NCI-H146 treated with DMSO at 0.1 percent for 48 hours (cell line): ENCODE data around the gene LHFPL2.
"Not testable (repeated sequence)": the region's sequence is repeated elsewhere in the genome, so short reads cannot be mapped to it uniquely, and the experiment has no call there.

ENCODE experiments used
- DNase-seq: peaks from one replicate; lab custom pipeline; 2025; ENCODE audit not compliant: unreplicated experiment; lab: John Stamatoyannopoulos, UW

The LHFPL2 gene

DNA sequence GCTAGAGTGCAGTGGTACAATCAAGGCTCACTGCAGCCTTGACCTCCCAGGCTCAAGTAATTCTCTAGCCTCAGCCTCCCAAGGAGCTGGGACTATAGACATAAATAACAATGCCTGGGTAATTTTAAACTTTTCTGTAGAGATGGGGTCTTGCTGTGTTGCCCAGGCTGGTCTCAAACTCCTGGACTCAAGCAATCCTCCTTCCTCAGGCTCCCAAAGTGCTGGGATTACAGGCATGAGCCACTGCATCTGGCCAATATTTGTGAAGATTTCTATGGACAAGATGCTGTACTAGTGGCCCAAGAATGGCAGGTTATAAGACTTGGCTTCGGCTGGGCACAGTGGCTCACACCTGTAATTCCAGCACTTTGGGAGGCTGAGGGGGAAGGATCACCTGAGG lies 18.4 kb upstream of the LHFPL2 start:
- DNase-seq: not testable (repeated sequence)

- peak; percentile 12 for DNase-seq
These were observed 17.5 kb upstream of the LHFPL2 start for GRCh38 chr5:78666041-78666444.

GRCh38 chr5:78665534-78665933 lies 17.0 kb upstream of the LHFPL2 start:
- DNase-seq: no peak

- no peak for DNase-seq
These were observed 13.8 kb upstream of the LHFPL2 start for GRCh38 chr5:78662323-78662722.

GRCh38 chr5:78661691-78662090 lies 13.1 kb upstream of the LHFPL2 start:
- DNase-seq: no peak

- no peak for DNase-seq
These were observed 12.5 kb upstream of the LHFPL2 start for GRCh38 chr5:78661044-78661443.

DNA sequence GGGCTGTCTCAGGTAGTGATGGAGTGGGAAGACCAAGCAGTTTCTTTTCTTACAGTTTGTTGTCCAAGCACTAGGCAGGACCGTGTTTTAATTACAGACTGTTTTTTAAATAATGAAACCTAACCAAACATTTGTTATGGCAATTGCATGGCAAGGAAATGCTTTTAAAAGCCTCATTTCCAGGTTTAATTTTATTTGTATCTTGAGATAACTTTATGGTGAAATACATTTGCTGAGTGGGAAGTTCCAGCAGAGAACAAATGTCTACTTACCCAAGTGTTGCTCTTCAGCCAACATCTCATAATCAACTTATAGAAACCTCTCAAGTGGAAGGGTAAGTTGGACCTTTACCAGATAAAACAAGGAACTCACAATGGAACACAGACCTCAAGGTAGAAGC lies 11.8 kb upstream of the LHFPL2 start:
- DNase-seq: no peak

DNA sequence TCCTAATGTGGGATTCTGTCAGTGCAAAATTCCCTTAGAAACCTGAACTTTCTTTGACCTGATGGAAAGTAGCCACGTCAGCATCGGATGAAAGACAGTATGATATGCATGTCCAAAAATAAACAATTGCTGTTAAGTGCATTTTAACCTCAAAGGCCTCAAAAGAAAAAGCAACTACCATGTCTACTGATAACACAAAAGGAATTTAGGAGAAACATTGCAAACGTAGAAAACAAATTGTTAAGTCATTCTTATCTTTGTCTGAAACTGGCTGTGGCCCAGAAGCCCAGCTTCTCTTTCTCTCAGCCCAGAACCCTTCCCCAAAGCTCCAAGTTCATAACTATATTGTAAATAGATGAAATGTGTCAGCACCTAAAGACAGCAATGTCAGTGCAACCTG lies 11.1 kb upstream of the LHFPL2 start:
- no peak for DNase-seq

GRCh38 chr5:78659114-78659513 lies 10.5 kb upstream of the LHFPL2 start:
- DNase-seq: no peak

DNA sequence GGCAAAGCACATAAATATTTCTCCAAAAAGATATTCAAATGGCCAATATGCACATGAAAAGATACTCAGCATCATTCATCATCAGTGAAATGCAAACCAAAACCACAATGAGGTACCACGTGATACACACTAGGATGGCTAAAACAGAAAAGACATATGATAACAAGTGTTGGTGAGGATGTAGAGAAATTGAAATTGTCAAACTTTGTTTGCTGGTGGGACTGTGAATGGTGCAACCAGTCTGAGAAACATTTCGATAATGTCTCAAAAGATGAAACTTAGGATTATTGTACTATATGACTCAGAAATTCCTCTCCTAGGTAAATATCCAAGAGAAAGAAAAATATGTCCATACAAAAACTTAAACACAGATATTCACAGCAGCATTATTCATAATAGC lies 8.6 kb upstream of the LHFPL2 start:
- DNase-seq: no peak

GRCh38 chr5:78655746-78656290 lies 7.2 kb upstream of the LHFPL2 start:
- no peak for DNase-seq

GRCh38 chr5:78654386-78654785 lies 5.8 kb upstream of the LHFPL2 start:
- DNase-seq: no peak

- no peak for DNase-seq
These were observed 5.3 kb upstream of the LHFPL2 start for GRCh38 chr5:78653681-78654366.

GRCh38 chr5:78653031-78653430 lies 4.5 kb upstream of the LHFPL2 start:
- DNase-seq: no peak

- no peak for DNase-seq
These were observed 2.9 kb upstream of the LHFPL2 start for GRCh38 chr5:78651468-78651867.

GRCh38 chr5:78650531-78650930 lies 2.0 kb upstream of the LHFPL2 start:
- no peak for DNase-seq

DNA sequence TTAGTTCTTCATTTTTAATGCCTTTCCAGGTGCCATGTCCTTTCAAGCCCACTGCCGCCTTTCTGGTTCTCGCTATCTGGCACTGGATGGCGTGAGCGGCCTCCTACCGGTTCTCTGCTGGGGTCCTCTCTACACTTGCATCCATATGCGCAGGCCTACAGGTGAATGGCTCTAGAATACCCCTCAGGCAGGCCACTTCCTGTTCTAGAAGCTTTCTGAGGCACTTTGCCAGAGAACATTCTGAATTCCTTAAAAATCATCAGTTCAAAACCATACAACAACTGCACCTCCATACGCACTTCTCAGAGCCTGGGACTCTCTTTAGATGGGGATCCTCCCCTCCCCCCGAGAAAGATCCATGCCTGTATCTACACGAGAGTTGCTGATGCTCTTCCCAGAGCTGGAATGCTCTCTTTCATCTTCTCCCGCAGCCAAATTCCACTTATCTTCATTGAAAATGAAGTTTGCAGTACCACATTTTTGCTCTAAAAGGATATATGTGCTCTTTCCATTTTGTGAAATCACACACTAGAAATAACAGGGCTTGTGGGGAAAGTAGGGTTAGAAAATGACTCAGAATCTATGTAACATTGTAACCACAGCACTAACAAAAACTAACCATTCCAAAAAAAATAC lies 1.4 kb upstream of the LHFPL2 start:
- no peak for DNase-seq

- no peak for DNase-seq
These were observed 681 bp upstream of the LHFPL2 start for GRCh38 chr5:78649211-78649695.

DNA sequence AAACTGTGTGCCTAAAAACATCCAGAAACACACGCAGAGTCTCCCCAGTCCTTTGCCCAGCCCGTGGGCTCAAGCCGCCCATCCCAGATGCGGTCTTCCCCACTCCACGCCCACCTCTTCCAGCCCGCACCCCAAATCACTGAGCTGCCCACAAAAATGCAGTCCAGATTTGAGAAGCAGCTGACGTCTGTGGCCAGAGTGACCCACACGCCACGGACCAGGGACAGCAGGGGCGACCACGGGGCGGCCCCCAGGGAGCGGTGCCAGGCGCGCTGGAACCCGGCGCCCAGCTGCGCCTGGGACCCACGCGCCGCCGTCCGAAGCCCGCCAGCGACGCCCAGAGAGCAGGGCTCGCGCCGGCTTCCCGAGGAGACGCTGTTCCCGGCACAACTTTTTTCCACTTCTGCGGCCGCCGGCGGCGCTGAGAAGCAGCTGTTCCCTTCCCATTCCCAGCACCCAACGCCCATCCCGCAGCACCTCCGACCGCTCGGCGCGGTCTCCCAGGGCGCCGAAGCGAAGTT lies 674 bp downstream of the LHFPL2 start:
- no peak for DNase-seq

DNA sequence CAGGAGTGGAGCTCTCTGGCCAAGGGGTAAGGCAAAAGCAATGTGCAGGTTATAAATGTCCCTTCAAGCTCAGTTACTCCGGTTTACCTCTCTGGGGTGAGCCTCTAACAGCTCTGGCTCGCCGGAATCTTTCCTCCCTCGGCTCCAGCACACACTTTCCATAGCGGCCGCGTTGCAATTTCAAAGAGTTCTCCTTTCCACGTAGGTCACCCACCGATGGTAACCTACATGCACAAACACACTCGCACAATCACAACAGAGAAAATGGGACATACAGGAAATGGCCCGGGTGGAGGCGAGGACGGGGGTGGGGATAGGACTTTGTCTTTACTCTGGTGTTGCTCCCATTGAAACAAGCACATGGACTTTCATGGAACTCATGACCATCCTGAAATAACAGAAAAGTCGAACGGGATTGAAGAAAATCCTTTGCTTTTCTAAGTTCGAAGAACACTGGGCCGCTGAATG lies 1.2 kb downstream of the LHFPL2 start:
- no peak for DNase-seq

DNA sequence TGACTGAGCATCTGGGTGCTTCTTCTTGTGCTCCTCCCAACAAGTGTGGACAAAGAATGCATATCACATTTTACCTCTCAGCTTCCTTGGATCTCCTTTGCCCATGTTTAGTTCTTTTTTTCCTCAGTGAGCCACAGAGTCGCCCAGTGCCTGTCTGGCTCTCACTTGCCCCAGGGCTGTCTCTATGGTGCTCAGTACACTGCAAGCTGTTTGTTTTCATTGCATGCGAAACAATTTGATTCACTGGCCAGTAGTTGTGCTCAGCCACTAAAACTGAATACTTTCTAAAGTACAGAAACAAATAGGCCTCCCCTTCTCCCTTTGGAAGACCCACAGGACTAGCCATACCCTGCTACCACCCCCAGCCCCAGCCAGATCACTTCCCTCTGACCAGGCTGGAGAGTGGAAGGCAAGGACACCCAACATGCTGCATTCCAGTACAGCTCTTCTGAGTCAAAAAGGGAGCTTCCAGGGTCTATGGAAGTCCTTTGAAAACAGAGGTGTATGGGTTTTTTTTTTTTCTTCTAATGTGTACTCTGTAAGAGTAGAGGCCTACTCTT lies 3.8 kb downstream of the LHFPL2 start:
- DNase-seq: no peak

GRCh38 chr5:78644129-78644528 lies 4.4 kb downstream of the LHFPL2 start:
- no peak for DNase-seq
